Ovary (tissue), 3 donors: ENCODE measurements around the gene PIAS1.

Experiments
- CTCF ChIP-seq, 3 donors: fragments of 450-650 bp in 2 of 3; fragments of 200-600 bp in 1 of 3; IDR thresholded peaks; one replicate each; pipeline versions ENCODE4 v1.5.1 to v1.8.0; 2016 to 2022; ENCODE audit warnings: antibody characterized with exemption in 3 of 3, mild to moderate bottlenecking in 1 of 3
- EP300 ChIP-seq: sonication (generic); formaldehyde crosslinking; IDR thresholded peaks from one replicate; pipeline ENCODE4 v1.6.1; 2017; ENCODE audit warnings: antibody characterized with exemption
- POLR2A ChIP-seq: fragments of 450-650 bp; IDR thresholded peaks from one replicate; pipeline ENCODE4 v1.6.1; 2017; ENCODE audit warnings: antibody characterized with exemption, mild to moderate bottlenecking, moderate library complexity
- donor health status: DM: no; HTN: no; CAD: no.

GRCh38 chr15:68220967-68221366 lies 166.9 kb downstream of the PIAS1 start:
- TF ChIP-seq CTCF (IDR thresholded peaks at IDR 0.05), result no peak
- TF ChIP-seq EP300, result no peak
- no peak for TF ChIP-seq POLR2A
